ENCODE measurements around the gene PSORS1C1.

The PSORS1C1 gene

DNA sequence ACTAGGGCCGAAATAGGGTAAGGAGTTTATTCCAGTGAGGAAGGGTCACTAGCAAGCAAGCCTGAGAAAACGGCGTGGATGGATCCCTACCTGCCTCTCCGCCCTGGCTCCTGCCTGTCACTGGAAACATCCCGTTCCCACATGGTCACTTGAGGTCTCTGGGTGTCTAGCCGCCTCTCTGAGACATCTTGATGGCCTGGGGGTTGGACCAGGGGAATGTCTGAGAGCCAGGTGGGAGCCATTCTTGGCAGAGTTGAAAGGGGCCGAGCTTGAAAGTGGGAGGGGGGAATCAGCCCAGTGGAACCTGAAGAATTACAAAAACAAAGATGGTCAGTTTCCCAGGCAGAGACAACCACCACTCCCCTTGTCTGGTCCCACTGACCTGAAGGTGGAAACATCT is 42.0 kb downstream of the PSORS1C1 start:
- H3K27me3 ChIP-seq = no peaks in the 10 kb centered on the region
- H3K4me3 ChIP-seq = no peak overlapping the region
- peaks cover 0 to 23% (median 9%) of the 10 kb centered on the region in 3 donors for H3K36me3 ChIP-seq
- H3K9me3 ChIP-seq = no peaks in the 10 kb centered on the region
- H3K4me1 ChIP-seq = peaks cover 0 to 23% (median 18%) of the 10 kb centered on the region in 4 donors
- H3K27ac ChIP-seq = no peak overlapping the region
- no peak for DNase-seq
- intact Hi-C loops (cut with DNase I; ENCODE audit: low total_unique reads) = loop anchor here (5.0 kb wide), 1 partner anchor 41 kb away; no protein-coding TSS in a partner anchor
- TF ChIP-seq, protein P1, sequence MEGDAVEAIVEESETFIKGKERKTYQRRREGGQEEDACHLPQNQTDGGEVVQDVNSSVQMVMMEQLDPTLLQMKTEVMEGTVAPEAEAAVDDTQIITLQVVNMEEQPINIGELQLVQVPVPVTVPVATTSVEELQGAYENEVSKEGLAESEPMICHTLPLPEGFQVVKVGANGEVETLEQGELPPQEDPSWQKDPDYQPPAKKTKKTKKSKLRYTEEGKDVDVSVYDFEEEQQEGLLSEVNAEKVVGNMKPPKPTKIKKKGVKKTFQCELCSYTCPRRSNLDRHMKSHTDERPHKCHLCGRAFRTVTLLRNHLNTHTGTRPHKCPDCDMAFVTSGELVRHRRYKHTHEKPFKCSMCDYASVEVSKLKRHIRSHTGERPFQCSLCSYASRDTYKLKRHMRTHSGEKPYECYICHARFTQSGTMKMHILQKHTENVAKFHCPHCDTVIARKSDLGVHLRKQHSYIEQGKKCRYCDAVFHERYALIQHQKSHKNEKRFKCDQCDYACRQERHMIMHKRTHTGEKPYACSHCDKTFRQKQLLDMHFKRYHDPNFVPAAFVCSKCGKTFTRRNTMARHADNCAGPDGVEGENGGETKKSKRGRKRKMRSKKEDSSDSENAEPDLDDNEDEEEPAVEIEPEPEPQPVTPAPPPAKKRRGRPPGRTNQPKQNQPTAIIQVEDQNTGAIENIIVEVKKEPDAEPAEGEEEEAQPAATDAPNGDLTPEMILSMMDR (IDR thresholded peaks at IDR 0.05) = no peak

DNA sequence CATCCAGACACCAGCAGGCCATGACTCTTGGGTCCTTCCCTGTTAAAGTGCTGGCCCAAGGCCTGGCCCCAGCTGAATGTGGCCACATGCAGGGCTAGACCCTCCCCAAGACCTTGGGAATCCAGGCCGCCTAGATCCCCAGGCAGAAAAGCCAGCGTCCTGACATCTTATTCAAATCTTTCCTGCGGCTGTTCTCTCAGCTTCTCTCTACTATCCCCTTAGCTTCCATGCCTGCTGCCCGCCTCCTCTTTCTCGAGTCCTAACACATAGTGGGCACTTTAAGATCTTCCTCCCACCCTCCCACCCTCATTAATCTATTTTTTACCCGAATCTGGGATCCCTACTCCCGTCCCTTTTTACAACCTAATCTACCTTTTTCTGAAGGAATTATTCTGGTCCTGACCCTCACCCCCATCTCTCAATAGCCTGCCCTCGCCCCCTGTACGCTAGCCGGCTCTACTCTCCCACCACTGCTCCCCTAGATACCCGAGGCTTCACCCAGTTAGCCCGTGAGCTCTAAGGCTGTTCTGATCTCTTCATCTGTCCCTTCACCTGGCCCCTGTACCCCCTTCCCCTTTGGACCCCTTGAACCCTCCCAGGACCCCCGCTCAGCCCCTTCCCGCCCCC is 43.0 kb downstream of the PSORS1C1 start, which contains the start of gene CCHCR1:
TSS of gene CCHCR1 (minus strand) at position 290 of the 627 bp plus-strand sequence. CDS start at position 88, 202 bp downstream.
- DNase-seq = no peak
- peak within 1 kb of the TSS; percentile 70 to 78 for H3K4me3 ChIP-seq
- peaks cover 0 to 32% (median 9%) of the 10 kb centered on the region in 3 donors for H3K36me3 ChIP-seq
- H3K9me3 ChIP-seq = no peaks in the 10 kb centered on the region
- peaks cover 0 to 23% (median 18%) of the 10 kb centered on the region in 4 donors for H3K4me1 ChIP-seq
- H3K27ac ChIP-seq = peak within 1 kb of the TSS; percentile 78 to 91
- TF ChIP-seq, protein P1 (IDR thresholded peaks at IDR 0.05) = no peak
- H3K27me3 ChIP-seq = no peaks in the 10 kb centered on the region
- intact Hi-C loops (cut with DNase I; ENCODE audit: low total_unique reads) = loop anchor here (5.0 kb wide), 1 partner anchor 40 kb away; no protein-coding TSS in a partner anchor

DNA sequence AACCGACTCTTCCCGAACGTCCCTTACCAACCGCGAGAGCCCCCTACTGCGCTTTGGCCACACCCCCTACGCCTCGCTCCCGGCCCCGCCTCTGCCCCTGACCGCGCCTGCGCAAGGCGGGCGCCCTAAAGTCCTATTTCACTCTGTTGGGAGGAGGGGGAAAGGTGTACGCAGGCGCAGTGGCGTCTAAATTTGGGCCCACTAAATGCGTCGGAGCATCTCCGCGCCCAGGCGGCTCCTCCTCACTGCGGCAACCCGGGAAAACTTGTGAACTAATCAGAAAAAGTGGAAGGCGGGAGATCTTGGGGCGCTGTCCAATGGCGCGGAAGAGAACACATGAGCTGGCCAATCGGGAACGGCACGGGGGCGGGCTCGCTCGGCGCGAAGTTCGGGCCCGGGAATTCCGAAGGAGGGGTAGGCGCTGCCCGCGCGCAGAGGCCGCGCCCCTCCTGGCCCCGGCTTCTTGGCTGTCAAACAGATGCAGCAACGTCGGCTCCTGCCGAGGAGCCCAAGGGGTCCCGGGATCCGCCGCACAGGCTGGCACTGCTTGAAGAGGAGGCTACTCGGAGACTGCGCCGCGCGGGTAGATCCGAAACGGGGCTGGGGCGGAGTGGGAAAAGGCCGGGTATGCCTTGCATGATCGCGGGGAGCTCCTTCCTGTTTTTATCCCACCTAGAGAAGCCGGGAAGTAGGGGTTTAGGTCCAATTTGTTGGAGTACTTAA is 43.7 kb downstream of the PSORS1C1 start, which contains the start of gene TCF19:
TSS of gene TCF19 (plus strand) at position 450 of the 723 bp plus-strand sequence. CDS start 881 bp downstream, outside the sequence.
- peak; percentile 99 to 100 for DNase-seq
- Histone ChIP-seq H3K27ac (peak within 1 kb of the TSS; percentile 78 to 91), H3K27me3 (no peaks in the 10 kb centered on the region), H3K36me3 (peaks cover 0 to 34% (median 9%) of the 10 kb centered on the region in 3 donors), H3K4me1 (peaks cover 0 to 23% (median 18%) of the 10 kb centered on the region in 4 donors), H3K9me3 (no peaks in the 10 kb centered on the region), H3K4me3 (peak within 1 kb of the TSS; percentile 70 to 78)
- intact Hi-C loops (cut with DNase I; ENCODE audit: low total_unique reads) = loop anchor here (5.0 kb wide), 1 partner anchor 39 kb away; no protein-coding TSS in a partner anchor
- TF ChIP-seq, protein P1 (IDR thresholded peaks at IDR 0.05) = no peak

DNA sequence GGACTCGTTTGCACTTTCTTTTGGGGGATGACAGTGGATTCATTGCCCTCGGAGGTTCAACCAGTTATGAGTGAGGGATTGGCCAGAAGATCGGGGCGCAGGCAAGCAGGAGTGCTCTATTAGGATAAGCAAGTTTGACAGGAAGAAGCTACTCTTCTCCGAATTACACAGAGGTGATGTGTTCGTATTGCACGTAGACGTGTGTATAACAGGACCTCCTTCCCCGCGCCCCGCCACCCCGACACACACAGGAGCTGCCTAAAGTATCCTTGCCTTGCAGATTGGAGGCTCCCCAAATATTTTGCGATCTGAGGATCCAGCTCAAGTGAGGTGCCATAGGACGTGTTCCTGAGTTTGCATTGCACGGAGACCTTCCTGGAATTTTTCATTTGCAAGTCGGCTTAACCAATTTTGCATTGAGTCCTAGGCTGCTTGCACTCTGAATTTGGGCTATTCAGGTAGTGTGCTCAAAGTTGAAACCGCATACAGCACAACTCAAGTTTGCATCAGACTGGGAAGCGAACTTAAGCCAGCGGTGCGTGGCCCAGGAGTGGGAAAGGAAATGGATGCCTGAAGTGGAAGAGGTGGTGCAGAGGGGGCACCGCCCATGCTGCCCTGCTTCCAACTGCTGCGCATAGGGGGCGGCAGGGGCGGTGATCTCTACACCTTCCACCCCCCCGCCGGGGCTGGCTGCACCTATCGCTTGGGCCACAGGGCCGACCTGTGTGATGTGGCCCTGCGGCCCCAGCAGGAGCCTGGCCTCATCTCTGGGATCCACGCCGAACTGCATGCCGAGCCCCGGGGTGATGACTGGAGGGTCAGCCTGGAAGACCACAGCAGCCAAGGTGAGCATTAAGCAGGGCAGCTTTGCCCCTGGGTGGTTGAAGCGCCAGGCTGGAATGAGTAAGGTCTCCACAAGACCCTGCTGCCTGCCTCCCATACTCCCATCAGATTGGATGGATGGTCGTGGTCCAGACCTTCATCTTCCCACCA is 44.6 kb downstream of the PSORS1C1 start:
- Histone ChIP-seq H3K4me1 (peaks cover 0 to 23% (median 18%) of the 10 kb centered on the region in 4 donors), H3K9me3 (no peaks in the 10 kb centered on the region)

More for the DNA sequence above, 44.6 kb downstream of the PSORS1C1 start:
- intact Hi-C loops (cut with DNase I; ENCODE audit: low total_unique reads) = loop anchor here (5.0 kb wide), 1 partner anchor 38 kb away; no protein-coding TSS in a partner anchor
- peak overlapping the region; percentile 70 to 78 for H3K4me3 ChIP-seq
- TF ChIP-seq, protein P1 (IDR thresholded peaks at IDR 0.05) = no peak
- peak overlapping the region; percentile 42 to 91 for H3K27ac ChIP-seq
- no peak for DNase-seq
- H3K36me3 ChIP-seq = peaks cover 0 to 26% (median 9%) of the 10 kb centered on the region in 3 donors
- no peaks in the 10 kb centered on the region for H3K27me3 ChIP-seq

Data from tibial artery (tissue), 4 donors.